ENCODE measurements around the gene ZNF598. TPM values are rescaled to one million over a fixed set of nuclear protein-coding genes. Genes with fewer than 3 reads are reported as not detected.
"Not testable (repeated sequence)": the region's sequence is repeated elsewhere in the genome, so short reads cannot be mapped to it uniquely, and the experiment has no call there.

Gene ZNF598
- polyA plus RNA-seq, 6 donors from 2014 or later = 2.7 to 8.4 (median 3.9) TPM

DNA sequence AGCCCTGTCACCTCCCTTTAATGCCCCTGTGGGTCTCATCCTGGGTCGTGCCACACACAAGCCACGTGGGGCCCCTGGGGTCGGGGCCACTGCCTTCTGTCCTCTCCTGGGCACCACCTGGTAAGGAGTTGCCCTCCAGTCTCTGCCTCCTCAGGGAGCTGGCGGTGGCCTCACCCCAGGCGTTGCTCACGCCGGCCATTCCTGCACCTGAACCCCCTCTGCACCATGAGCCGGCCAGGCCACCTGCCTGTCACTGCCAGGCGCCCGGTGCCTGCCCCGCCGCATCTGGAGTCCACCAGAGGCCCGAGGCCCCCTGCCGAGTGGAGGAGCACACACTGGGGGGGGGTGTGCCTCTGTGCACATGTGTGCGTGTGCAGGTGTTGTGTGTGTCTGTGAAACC is 27.5 kb upstream of the ZNF598 start:
- H3K4me3 Mint-ChIP-seq = no peak overlapping the region
- no peaks in the 10 kb centered on the region for H3K9me3 Mint-ChIP-seq
- H3K27me3 Mint-ChIP-seq = peaks cover 0 to 21% (median 0%) of the 10 kb centered on the region in 3 donors
- H3K27ac Mint-ChIP-seq = no peak overlapping the region
- ATAC-seq (ENCODE audit: low read depth in 2 of 2) (no peak), DNase-seq (no peak)
- H3K36me3 Mint-ChIP-seq = no peaks in the 10 kb centered on the region
- no peaks in the 10 kb centered on the region for H3K4me1 Mint-ChIP-seq

DNA sequence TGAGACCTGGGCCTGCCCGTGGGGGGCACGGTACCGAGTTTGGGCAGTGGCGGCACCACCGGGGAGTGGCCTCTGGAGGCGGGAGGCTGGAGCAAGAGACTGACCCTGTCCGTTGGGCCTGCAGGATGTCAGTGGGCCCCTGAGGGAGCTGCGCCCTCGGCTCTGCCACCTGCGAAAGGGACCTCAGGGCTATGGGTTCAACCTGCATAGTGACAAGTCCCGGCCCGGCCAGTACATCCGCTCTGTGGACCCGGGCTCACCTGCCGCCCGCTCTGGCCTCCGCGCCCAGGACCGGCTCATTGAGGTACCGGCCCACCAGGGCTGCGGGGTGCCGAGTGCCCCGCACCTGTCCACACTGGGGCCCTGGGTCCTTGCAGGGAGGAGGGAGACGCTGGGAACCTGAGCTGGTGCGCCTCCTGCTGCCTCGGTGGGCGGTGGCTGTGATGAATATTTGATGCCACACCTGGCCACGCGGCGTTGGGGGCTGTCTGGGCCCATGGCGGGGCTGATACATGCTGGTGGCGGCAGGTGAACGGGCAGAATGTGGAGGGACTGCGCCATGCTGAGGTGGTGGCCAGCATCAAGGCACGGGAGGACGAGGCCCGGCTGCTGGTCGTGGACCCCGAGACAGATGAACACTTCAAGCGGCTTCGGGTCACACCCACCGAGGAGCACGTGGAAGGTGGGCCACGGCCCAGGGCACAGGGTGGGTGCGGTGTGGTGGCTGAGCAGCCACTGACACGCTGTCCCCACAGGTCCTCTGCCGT is 26.8 kb upstream of the ZNF598 start:
- H3K36me3 Mint-ChIP-seq = no peaks in the 10 kb centered on the region
- DNase-seq (no peak), ATAC-seq (ENCODE audit: low read depth in 2 of 2) (no peak)
- peaks cover 0 to 22% (median 0%) of the 10 kb centered on the region in 3 donors for H3K27me3 Mint-ChIP-seq
- no peak overlapping the region for H3K27ac Mint-ChIP-seq
- H3K9me3 Mint-ChIP-seq = no peaks in the 10 kb centered on the region
- peak overlapping the region in 1 of 8 donors; percentile 71 for H3K4me3 Mint-ChIP-seq
- H3K4me1 Mint-ChIP-seq = no peaks in the 10 kb centered on the region

GRCh38 chr16:2035431-2036199 is 26.0 kb upstream of the ZNF598 start:
- no peak overlapping the region for H3K4me3 Mint-ChIP-seq
- H3K36me3 Mint-ChIP-seq = no peaks in the 10 kb centered on the region
- H3K4me1 Mint-ChIP-seq = no peaks in the 10 kb centered on the region
- ATAC-seq (ENCODE audit: low read depth in 2 of 2) (no peak), DNase-seq (no peak)
- peaks cover 0 to 22% (median 0%) of the 10 kb centered on the region in 3 donors for H3K27me3 Mint-ChIP-seq
- no peaks in the 10 kb centered on the region for H3K9me3 Mint-ChIP-seq
- no peak overlapping the region for H3K27ac Mint-ChIP-seq

GRCh38 chr16:2034696-2035430 is 25.2 kb upstream of the ZNF598 start:
- Mint-ChIP-seq H3K9me3 (no peaks in the 10 kb centered on the region), H3K4me3 (no peak overlapping the region), H3K36me3 (no peaks in the 10 kb centered on the region), H3K27me3 (peaks cover 0 to 25% (median 0%) of the 10 kb centered on the region in 3 donors), H3K27ac (no peak overlapping the region), H3K4me1 (no peaks in the 10 kb centered on the region)
- ATAC-seq (ENCODE audit: low read depth in 2 of 2) (no peak), DNase-seq (no peak)

GRCh38 chr16:2033909-2034695 is 24.5 kb upstream of the ZNF598 start:
- not testable (repeated sequence) for H3K36me3 Mint-ChIP-seq; DNase-seq; ATAC-seq (ENCODE audit: low read depth in 2 of 2); H3K9me3 Mint-ChIP-seq; H3K4me3 Mint-ChIP-seq; H3K4me1 Mint-ChIP-seq
- peaks cover 0 to 31% (median under 1%) of the 10 kb centered on the region in 3 donors for H3K27me3 Mint-ChIP-seq
- peak overlapping the region in 1 of 6 donors; percentile 34 for H3K27ac Mint-ChIP-seq

DNA sequence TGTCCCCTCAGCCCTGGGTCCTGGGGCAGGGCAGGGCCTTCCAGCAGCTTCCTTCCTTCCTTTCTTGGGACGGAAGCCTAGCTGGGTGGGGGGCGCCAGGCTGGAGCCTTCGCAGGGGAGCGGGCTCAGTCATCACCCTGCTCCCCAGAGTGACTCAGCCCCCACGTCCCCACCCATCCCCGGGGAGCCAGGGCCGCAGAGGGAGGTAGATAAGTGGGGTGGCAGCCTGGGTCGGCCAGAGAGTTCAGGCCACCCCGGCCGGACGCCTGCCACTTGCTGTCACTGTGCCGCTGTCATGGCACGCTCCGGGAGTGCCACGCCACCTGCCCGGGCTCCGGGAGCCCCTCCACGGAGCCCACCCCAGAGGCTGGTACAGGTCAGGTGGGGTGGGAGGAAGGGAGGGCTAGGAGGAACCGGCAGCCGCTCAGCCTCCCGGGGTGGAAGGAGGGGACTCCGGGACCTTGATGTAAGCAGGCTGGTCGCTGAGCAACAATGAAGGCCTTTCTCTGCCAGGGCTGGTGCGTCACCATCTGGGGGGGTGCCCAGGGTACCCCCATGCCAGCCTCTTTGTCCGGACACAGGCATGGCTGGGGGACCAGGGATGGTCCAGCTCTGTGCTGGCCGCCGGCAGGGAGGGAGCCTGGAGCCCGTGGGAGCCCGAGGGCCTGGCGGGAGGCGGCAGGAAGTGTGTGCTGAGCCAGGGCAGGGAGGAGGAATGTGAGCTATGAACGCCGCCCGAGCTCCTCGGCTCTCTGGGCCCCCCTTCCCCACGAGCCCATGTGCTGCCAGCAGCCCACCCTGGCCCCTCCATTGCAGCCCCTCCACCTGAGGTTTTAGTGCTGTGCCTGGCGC is 23.7 kb upstream of the ZNF598 start:
- H3K9me3 Mint-ChIP-seq = no peaks in the 10 kb centered on the region
- peak overlapping the region in 1 of 8 donors; percentile 29 for H3K4me3 Mint-ChIP-seq
- H3K36me3 Mint-ChIP-seq = no peaks in the 10 kb centered on the region
- peak overlapping the region in 2 of 6 donors; percentile 34 to 92 for H3K27ac Mint-ChIP-seq
- H3K4me1 Mint-ChIP-seq = peaks cover 0 to under 1% (median 0%) of the 10 kb centered on the region in 3 donors
- ATAC-seq (ENCODE audit: low read depth in 2 of 2) (peak; percentile 68 to 71), DNase-seq (no peak)
- peaks cover 0 to 39% (median 8%) of the 10 kb centered on the region in 3 donors for H3K27me3 Mint-ChIP-seq

DNA sequence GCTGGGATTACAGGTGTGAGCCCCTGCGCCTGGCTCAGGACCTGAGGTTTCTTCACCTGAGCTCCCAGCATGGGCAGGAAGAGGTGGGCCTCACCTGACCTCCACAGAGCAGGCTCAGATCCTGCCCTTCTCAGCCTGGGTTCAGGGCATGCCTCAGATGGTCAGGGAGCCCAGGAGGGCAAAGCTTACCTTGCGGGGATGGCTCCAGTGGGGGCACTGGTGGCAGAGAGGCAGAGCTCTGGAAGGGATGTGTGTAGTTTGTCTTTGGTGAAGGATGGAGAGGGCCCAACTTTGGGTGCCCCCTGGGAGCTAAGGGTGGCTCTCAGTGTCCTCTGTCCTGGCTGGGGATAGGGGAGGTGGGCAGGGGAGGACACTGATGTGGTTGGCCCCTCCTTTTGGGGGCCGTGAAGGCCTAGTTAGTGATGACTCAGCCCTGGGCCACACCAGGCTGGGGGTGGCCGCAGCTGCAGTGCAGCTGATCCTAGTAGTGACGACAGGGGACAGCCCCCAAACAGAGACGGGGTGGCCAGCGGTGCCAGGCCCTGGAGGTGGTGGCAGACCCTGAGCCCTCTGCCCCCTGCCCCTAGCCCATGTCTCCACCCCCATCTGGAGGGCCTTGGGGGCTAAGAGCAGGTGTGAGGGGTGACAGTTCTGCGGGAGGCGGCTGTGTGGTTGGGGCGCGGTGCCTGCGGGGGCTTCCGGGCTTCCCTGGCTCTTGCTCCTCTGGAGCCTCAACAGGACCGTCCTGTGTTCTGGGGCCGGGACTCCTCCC is 22.9 kb upstream of the ZNF598 start:
- H3K4me3 Mint-ChIP-seq = peak overlapping the region in 1 of 8 donors; percentile 41
- H3K27ac Mint-ChIP-seq = peak overlapping the region in 1 of 6 donors; percentile 79
- H3K9me3 Mint-ChIP-seq = no peaks in the 10 kb centered on the region
- ATAC-seq (ENCODE audit: low read depth in 2 of 2) (peak; percentile 13 to 29), DNase-seq (no peak)
- peaks cover 0 to 8% (median 2%) of the 10 kb centered on the region in 3 donors for H3K4me1 Mint-ChIP-seq
- no peaks in the 10 kb centered on the region for H3K36me3 Mint-ChIP-seq
- H3K27me3 Mint-ChIP-seq = peaks cover 4 to 47% (median 8%) of the 10 kb centered on the region in 3 donors

DNA sequence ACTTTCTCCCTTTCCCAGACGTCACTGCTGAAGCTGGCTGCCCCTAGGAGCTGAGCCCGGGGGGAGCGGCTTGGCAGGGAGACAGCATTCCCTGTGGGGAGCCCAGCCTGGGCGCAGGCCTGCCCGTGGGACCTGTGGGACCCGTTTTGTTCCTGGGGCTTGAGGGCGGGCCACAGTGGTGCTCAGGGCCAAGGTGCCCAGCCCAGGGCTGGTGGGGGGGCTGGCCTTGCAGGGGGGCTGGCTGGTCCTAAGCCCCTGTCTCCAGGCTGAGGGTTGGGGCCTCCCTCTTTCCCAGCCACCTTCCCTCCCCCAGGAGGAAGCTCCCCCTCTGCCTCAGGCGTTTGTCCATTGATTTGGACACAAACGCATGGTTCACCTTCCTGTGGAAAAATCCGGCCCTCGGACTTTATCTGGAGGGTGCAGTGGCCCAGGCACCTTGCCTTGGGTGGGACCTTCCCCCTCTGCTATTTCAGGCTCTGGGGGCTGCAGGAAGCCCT is 21.5 kb upstream of the ZNF598 start:
- peak overlapping the region in 1 of 6 donors; percentile 19 for H3K27ac Mint-ChIP-seq
- ATAC-seq (ENCODE audit: low read depth in 2 of 2) (no peak), DNase-seq (no peak)
- H3K9me3 Mint-ChIP-seq = no peaks in the 10 kb centered on the region
- no peak overlapping the region for H3K4me3 Mint-ChIP-seq
- peaks cover 0 to 9% (median 4%) of the 10 kb centered on the region in 3 donors for H3K4me1 Mint-ChIP-seq
- H3K36me3 Mint-ChIP-seq = no peaks in the 10 kb centered on the region
- peaks cover 6 to 49% (median 8%) of the 10 kb centered on the region in 3 donors for H3K27me3 Mint-ChIP-seq

DNA sequence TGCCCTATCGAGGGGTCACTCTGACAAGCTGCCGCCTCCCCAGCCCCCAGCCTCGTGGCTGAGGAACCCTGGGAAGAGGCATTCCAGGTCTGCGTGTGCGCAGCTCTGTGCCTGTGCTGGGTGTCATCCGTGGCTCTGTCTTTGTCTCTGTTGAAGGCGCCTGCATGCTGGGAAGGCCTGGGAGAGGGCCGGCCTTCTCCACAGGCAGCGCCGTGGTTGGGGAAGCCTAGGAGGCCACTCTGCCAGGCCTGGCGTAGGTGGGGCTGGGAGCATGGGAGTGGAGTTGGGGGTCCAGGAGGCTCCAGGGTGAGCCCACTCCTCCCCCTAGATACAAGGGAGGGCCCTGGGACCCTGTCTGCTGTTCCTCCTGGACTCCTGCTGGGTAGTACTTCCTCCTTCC is 20.4 kb upstream of the ZNF598 start:
- peaks cover 6 to 12% (median 8%) of the 10 kb centered on the region in 3 donors for H3K4me1 Mint-ChIP-seq
- peaks cover 6 to 59% (median 19%) of the 10 kb centered on the region in 3 donors for H3K27me3 Mint-ChIP-seq
- H3K4me3 Mint-ChIP-seq = peak overlapping the region in 1 of 8 donors; percentile 54
- ATAC-seq (ENCODE audit: low read depth in 2 of 2) (no peak), DNase-seq (no peak)
- no peaks in the 10 kb centered on the region for H3K9me3 Mint-ChIP-seq
- no peaks in the 10 kb centered on the region for H3K36me3 Mint-ChIP-seq
- H3K27ac Mint-ChIP-seq = peak overlapping the region in 1 of 6 donors; percentile 53

DNA sequence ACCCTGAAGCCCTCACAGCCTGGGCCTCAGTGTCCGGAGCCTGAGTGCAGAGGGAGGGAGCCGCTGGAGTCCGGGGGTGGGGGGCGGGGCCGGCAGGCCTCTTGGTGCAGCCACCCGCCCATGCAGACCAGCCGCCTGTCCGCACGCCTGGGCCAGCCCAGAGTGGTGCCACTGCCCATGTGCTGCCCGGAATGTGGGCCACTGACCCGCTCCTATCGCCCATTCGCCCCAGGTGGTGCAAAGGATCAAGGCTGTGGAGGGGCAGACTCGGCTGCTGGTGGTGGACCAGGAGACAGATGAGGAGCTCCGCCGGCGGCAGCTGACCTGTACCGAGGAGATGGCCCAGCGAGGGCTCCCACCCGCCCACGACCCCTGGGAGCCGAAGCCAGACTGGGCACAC is 19.7 kb upstream of the ZNF598 start:
- Mint-ChIP-seq H3K27me3 (peaks cover 7 to 60% (median 23%) of the 10 kb centered on the region in 3 donors), H3K36me3 (no peaks in the 10 kb centered on the region), H3K9me3 (no peaks in the 10 kb centered on the region), H3K4me1 (peaks cover 7 to 15% (median 8%) of the 10 kb centered on the region in 3 donors), H3K27ac (no peak overlapping the region), H3K4me3 (no peak overlapping the region)
- DNase-seq (no peak), ATAC-seq (ENCODE audit: low read depth in 2 of 2) (no peak)

DNA sequence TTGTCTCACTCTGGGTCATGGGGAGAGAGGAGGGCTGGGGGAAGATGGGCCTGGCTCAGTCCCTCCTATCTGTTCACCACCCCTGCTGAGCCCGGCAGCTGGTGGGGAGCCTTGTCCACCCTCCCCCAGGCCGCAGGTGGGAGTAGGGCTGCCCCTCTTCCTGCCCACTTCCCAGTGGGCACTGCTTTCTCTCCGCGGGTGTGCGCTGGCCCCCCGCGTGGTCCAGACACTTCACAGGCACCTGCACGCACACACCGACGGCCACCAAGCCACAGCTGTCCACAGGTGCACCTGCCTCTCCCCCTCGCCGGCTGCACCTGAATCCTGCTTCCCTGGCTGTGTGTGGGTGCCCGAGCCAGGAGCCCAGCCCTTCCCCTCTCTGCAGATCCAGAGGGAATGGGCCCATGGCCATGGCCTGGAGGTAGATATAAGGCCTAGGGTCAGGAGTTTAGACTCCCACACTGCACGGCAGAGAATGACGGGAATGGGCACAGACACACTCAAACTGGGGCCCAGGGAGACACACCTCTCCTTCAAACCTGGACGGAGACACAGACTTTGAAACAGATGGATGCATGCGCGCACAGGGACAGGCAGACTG is 19.1 kb upstream of the ZNF598 start:
- H3K27ac Mint-ChIP-seq = peak overlapping the region in 1 of 6 donors; percentile 47
- H3K4me3 Mint-ChIP-seq = peak overlapping the region in 3 of 8 donors; percentile 6 to 82 (median 13)
- no peaks in the 10 kb centered on the region for H3K36me3 Mint-ChIP-seq
- DNase-seq (no peak), ATAC-seq (ENCODE audit: low read depth in 2 of 2) (no peak)
- H3K4me1 Mint-ChIP-seq = peaks cover 10 to 19% (median 11%) of the 10 kb centered on the region in 3 donors
- no peaks in the 10 kb centered on the region for H3K9me3 Mint-ChIP-seq
- peaks cover 9 to 61% (median 29%) of the 10 kb centered on the region in 3 donors for H3K27me3 Mint-ChIP-seq

Measured in naive B cell (primary cell).